Measurements from ENCODE around the gene TRPM3. TPM values are rescaled to one million over a fixed set of nuclear protein-coding genes. Genes with fewer than 3 reads are reported as not detected.

The TRPM3 gene
- polyA plus RNA-seq, 3 donors, result not detected

DNA sequence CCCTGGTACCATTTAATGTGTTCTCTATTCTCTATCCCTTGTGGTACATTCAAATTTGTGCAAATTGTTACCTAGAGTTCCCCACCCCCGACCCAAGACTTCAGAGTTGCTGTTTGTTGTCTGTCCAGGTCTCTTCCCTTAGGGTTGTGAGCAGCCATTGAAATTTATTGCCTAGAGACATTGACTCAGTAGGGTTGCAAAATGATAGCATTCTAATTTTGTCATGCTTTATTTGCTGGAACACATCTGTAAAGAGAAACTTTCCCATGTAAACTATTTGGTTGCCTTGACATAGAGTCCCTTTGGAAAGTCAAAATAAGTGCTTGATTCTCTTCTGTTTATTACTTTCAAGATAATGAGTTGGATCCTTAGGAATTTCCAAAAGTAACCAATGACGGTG is 615.3 kb downstream of the TRPM3 start:
- H3K9ac ChIP-seq (ENCODE audit: insufficient read depth, low read length, poor library complexity, severe bottlenecking), result no peak overlapping the region
- no peaks in the 10 kb centered on the region for H3K79me2 ChIP-seq (ENCODE audit: insufficient read depth, low read length)
- no peak overlapping the region for H3K4me2 ChIP-seq (replicated peaks; ENCODE audit: extremely low read depth, low read length, poor library complexity, severe bottlenecking)
- TF ChIP-seq, protein P1, sequence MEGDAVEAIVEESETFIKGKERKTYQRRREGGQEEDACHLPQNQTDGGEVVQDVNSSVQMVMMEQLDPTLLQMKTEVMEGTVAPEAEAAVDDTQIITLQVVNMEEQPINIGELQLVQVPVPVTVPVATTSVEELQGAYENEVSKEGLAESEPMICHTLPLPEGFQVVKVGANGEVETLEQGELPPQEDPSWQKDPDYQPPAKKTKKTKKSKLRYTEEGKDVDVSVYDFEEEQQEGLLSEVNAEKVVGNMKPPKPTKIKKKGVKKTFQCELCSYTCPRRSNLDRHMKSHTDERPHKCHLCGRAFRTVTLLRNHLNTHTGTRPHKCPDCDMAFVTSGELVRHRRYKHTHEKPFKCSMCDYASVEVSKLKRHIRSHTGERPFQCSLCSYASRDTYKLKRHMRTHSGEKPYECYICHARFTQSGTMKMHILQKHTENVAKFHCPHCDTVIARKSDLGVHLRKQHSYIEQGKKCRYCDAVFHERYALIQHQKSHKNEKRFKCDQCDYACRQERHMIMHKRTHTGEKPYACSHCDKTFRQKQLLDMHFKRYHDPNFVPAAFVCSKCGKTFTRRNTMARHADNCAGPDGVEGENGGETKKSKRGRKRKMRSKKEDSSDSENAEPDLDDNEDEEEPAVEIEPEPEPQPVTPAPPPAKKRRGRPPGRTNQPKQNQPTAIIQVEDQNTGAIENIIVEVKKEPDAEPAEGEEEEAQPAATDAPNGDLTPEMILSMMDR (IDR thresholded peaks at IDR 0.05), result no peak
- no peak for DNase-seq
- peaks cover 29% of the 10 kb centered on the region for H3K4me1 Mint-ChIP-seq
- H3K36me3 ChIP-seq (replicated peaks in 1 of 2; ENCODE audit: control insufficient read depth in 1 of 2, insufficient read depth in 2 of 2, low read length in 2 of 2), result no peaks in the 10 kb centered on the region
- H3K27me3 ChIP-seq (ENCODE audit: control insufficient read depth in 2 of 2, insufficient read depth in 2 of 2, low read length in 2 of 2), result no peaks in the 10 kb centered on the region
- H3K27ac Mint-ChIP-seq, result no peak overlapping the region
- no peak overlapping the region for H3K4me3 ChIP-seq (replicated peaks in 1 of 3; ENCODE audit: low read depth in 2 of 3, low read length in 3 of 3)
- H3K9me3 Mint-ChIP-seq, result no peaks in the 10 kb centered on the region
- H3K4me1 ChIP-seq (ENCODE audit: control insufficient read depth in 1 of 2, insufficient read depth in 2 of 2, low read length in 2 of 2), result peaks cover 13 to 25% of the 10 kb centered on the region in 2 donors
- H3K27ac ChIP-seq (ENCODE audit: low read depth in 1 of 2, low read length in 2 of 2), result no peak overlapping the region
- no peaks in the 10 kb centered on the region for H4K20me1 ChIP-seq (ENCODE audit: insufficient read depth, low read length)
- H3K9me3 ChIP-seq (replicated peaks in 1 of 2; ENCODE audit: control insufficient read depth in 1 of 2, insufficient read depth in 1 of 2, low read length in 2 of 2), result no peaks in the 10 kb centered on the region
- H3K4me3 Mint-ChIP-seq, result no peak overlapping the region
- H2AFZ ChIP-seq (ENCODE audit: insufficient read depth, low read depth, low read length, poor library complexity, severe bottlenecking), result no peak overlapping the region
- intact Hi-C loops (cut with micrococcal nuclease), result loop anchor here in 1 of 2 donors (10.0 kb wide), 1 partner anchor 49 kb away; no protein-coding TSS in a partner anchor
- WGBS (ENCODE audit: insufficient coverage), result no CpG with 5 or more reads among the region's 2 CpGs
- peaks cover 0 to 2% (median 0%) of the 10 kb centered on the region in 3 donors for H3K27me3 Mint-ChIP-seq (ENCODE audit: low read depth in 3 of 3)
- no peaks in the 10 kb centered on the region for H3K36me3 Mint-ChIP-seq

DNA sequence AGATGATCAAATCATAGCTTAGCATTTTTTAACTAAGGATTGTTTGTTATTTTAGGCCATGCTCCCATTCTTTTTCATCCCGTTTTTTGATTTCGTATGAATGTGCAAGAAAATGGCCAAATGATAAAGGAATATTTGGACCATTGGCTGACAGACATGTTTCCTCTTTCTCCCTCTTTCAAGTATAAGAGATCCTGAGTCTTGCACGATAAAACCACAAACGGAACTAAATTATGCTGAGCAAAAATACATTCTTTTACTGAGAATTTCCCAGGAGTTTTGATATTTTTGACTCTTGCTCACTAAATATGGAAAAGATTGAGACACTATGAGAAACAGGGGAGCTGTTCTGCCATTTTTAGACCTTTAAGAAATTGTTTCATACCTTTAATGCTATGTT is 616.6 kb downstream of the TRPM3 start:
- no peaks in the 10 kb centered on the region for H4K20me1 ChIP-seq (ENCODE audit: insufficient read depth, low read length)
- no peaks in the 10 kb centered on the region for H3K9me3 Mint-ChIP-seq
- no peaks in the 10 kb centered on the region for H3K9me3 ChIP-seq (replicated peaks in 1 of 2; ENCODE audit: control insufficient read depth in 1 of 2, insufficient read depth in 1 of 2, low read length in 2 of 2)
- peaks cover 29% of the 10 kb centered on the region for H3K4me1 Mint-ChIP-seq
- H3K36me3 Mint-ChIP-seq, result no peaks in the 10 kb centered on the region
- H3K27me3 ChIP-seq (ENCODE audit: control insufficient read depth in 2 of 2, insufficient read depth in 2 of 2, low read length in 2 of 2), result no peaks in the 10 kb centered on the region
- peak overlapping the region in 1 of 7 donors; percentile 61 for H3K27ac Mint-ChIP-seq
- H3K4me2 ChIP-seq (replicated peaks; ENCODE audit: extremely low read depth, low read length, poor library complexity, severe bottlenecking), result no peak overlapping the region
- H3K27ac ChIP-seq (ENCODE audit: low read depth in 1 of 2, low read length in 2 of 2), result no peak overlapping the region
- intact Hi-C loops (cut with micrococcal nuclease), result loop anchor here in 1 of 2 donors (10.0 kb wide), 1 partner anchor 50 kb away; no protein-coding TSS in a partner anchor
- H2AFZ ChIP-seq (ENCODE audit: insufficient read depth, low read depth, low read length, poor library complexity, severe bottlenecking), result no peak overlapping the region
- TF ChIP-seq, protein P1 (IDR thresholded peaks at IDR 0.05), result no peak
- H3K27me3 Mint-ChIP-seq (ENCODE audit: low read depth in 3 of 3), result peaks cover 0 to 2% (median 0%) of the 10 kb centered on the region in 3 donors
- H3K9ac ChIP-seq (ENCODE audit: insufficient read depth, low read length, poor library complexity, severe bottlenecking), result no peak overlapping the region
- WGBS (ENCODE audit: insufficient coverage), result no CpG with 5 or more reads among the region's 4 CpGs
- peak in 2 of 3 donors; percentile 41 to 50 for DNase-seq
- H3K4me1 ChIP-seq (ENCODE audit: control insufficient read depth in 1 of 2, insufficient read depth in 2 of 2, low read length in 2 of 2), result peaks cover 13 to 25% of the 10 kb centered on the region in 2 donors
- H3K79me2 ChIP-seq (ENCODE audit: insufficient read depth, low read length), result no peaks in the 10 kb centered on the region
- H3K4me3 Mint-ChIP-seq, result no peak overlapping the region
- no peaks in the 10 kb centered on the region for H3K36me3 ChIP-seq (replicated peaks in 1 of 2; ENCODE audit: control insufficient read depth in 1 of 2, insufficient read depth in 2 of 2, low read length in 2 of 2)
- no peak overlapping the region for H3K4me3 ChIP-seq (replicated peaks in 1 of 3; ENCODE audit: low read depth in 2 of 3, low read length in 3 of 3)

Data from CD14-positive monocyte (primary cell).